NCI-H82 treated with DMSO at 0.1 percent for 48 hours (cell line): ENCODE results near the gene DHX58.

ENCODE experiments used
- DNase-seq: peaks from one replicate; lab custom pipeline; 2025; ENCODE audit not compliant: unreplicated experiment; lab: John Stamatoyannopoulos, UW

The DHX58 gene

DNA sequence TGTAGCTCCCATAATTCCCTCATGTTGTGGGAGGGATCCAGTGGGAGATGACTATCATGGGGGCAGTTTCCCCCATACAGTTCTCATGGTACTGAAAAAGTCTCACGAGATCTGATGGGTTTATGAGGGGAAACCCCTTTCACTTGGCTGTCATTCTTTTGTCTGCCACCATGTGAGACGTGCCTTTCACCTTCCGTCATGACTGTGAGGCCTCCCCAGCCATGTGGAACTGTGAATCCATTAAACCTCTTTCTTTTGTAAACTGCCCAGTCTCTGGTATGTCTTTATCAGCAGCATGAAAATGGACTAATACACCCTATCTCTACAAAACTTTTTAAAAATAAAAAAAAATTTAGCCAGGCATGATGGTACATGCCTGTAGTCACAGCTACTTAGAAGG lies 55.9 kb downstream of the DHX58 start:
- DNase-seq: no peak

DNA sequence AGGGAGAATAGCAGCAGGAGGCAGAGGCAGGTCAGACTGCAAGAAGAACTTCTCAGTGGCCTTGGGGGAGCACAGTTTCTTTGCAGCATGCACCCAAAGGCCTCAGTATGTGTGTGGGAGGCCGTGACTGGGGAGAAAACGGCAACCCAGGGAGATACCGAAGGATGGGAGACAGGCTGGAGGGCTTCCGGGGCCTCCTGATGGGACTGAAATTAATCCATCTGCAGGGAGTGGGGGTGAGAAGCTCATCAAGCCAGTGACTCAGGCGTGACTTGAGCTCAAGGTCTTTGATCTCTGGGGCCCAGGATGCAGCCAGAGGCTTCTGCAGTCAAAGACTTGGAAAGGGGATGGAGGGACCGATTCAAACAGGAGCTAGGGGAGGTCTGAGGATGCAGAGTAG lies 57.0 kb downstream of the DHX58 start:
- DNase-seq: no peak

DNA sequence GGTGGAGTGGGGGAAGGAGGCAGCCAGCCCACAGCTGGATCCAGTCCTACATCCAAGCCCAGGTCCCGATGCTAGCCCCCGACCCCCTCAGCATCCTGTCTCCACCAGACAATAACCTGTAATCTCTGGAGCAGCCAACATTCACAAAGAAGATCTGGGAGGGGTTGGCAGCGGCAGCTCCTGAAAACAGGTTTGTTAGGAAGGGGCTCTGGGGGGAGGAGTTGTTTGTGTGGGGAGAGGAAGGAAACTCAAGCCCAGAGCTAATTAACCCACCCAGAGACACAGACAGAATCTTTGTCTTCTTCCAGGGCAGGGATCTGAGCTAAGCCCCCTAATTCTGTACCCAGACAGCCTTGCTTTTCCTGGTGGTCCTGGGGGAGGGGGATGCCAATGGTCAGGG lies 57.5 kb downstream of the DHX58 start:
- no peak for DNase-seq

DNA sequence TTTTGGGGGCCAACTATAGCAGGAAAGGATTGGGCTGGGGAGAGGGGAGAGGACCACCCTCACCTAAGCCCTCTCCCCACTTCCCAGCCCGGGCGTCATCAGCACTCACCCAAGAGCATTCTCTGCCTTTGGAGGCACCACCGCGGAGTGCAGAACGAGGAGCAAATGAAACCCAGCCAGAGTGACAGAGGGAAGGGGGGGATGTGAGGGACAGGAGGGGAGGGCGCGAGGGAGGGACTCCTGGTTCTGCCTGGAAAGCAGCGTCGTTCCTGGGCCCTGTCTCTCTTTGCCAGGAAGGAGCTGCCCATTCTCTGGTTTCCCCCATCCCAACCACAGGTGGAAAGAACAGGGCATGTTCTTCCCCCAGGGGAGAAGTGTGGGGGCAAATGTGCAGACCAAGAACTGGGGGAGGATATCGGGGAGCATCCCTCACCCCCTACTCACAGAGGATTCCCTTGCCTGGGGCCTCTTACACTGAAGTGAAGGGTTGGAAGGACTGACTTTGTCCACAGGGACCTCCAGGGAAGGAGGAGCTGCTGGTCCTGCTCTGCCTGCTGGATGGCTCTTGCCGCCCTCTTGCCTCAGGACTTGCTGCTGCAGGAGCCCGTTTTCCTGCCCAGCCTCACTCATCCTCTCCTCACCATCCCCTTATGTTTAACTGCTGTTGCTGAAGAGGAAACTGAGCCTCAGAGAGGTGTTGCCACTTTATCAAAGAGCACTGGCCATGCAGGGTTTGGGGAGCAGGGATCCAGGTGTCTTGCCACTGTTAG lies 58.6 kb downstream of the DHX58 start:
- DNase-seq: no peak

DNA sequence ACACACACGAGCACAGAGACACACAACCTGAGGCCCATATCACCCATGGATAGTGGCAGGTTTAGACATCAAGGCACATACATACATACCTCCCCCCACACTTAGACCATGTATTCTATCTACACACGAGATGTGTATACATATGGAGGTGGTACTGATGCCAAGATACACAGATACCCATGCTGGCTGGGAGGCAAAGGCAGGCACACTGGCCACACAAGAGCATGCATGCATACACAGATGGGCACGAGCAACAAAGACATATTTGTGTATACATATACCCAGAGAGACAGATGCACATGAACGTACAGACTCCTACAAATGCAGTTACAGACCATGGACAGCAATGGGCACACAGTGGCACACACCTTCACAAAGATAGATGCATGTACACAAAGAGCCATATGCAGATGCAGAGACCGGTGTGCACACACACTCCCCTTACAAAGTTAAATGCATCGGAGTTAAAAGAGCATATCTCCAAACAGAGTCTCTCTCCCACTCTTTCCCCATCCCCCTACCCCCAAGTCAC lies 60.1 kb downstream of the DHX58 start:
- DNase-seq: no peak

DNA sequence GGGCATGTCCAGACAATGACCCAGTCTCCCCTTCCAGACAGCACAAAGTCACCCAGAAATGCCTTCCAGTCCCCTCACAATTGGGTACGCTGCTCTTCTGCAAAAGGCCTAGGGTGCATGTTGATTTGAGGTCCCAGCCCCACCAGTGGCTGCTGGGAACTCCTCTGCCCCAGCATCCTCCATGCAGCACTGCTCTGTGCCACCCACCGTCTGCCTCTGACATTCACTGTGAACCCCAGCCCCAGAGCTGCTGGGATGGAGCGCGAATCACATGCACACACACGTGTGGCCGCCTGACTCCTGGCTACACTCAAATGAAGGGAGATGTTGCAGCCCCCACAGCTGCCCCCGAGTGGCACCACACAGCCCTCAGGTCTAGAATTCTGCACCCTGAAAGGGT lies 60.9 kb downstream of the DHX58 start:
- DNase-seq: no peak
